H9 (cell line): ENCODE data around the gene GRIN2D. TPM values are rescaled to one million over a fixed set of nuclear protein-coding genes. Genes with fewer than 3 reads are reported as not detected.
A peak's percentile ranks its signal among the peaks of the same experiment; 100 is the strongest.

Source experiments
- DNase-seq: peaks from one replicate; pipeline ENCODE4 v3.0.0-alpha.2; 2017
- H2AFZ ChIP-seq: one replicate; pipeline ENCODE4 v1.6.1; 2013; ENCODE audit warnings: mild to moderate bottlenecking, low read length, control low read depth, moderate library complexity
- H2AK5ac ChIP-seq: 2 replicates; pipeline ENCODE4 v1.6.1; 2013; ENCODE audit warnings: low read length, control low read depth, mixed read lengths; ENCODE audit not compliant: insufficient read length
- H2BK120ac ChIP-seq: one replicate; pipeline ENCODE4 v1.6.1; 2013; ENCODE audit warnings: low read depth, mild to moderate bottlenecking, low read length, control low read depth, inconsistent platforms; ENCODE audit not compliant: poor library complexity, severe bottlenecking
- H2BK12ac ChIP-seq: 2 replicates; pipeline ENCODE4 v1.6.1; 2013; ENCODE audit warnings: low read length, control low read depth, mixed read lengths, low read depth; ENCODE audit not compliant: insufficient read length
- H2BK15ac ChIP-seq: 2 replicates; pipeline ENCODE4 v1.6.1; 2013; ENCODE audit warnings: low read depth, low read length, control low read depth
- H2BK20ac ChIP-seq: one replicate; pipeline ENCODE4 v1.6.1; 2013; ENCODE audit warnings: low read depth, mild to moderate bottlenecking, low read length, control low read depth, inconsistent platforms; ENCODE audit not compliant: poor library complexity, severe bottlenecking
- H2BK5ac ChIP-seq: 2 replicates; pipeline ENCODE4 v1.6.1; 2013; ENCODE audit warnings: low read length, control low read depth, mixed read lengths; ENCODE audit not compliant: insufficient read length
- H3K14ac ChIP-seq: 2 replicates; pipeline ENCODE4 v1.6.1; 2013; ENCODE audit warnings: low read length, control low read depth; ENCODE audit not compliant: insufficient read depth
- H3K18ac ChIP-seq: 2 replicates; pipeline ENCODE4 v1.6.1; 2013; ENCODE audit warnings: low read depth, mild to moderate bottlenecking, mixed read lengths, low read length, control low read depth; ENCODE audit not compliant: insufficient read length
- H3K23ac ChIP-seq: 2 replicates; pipeline ENCODE4 v1.6.1; 2013; ENCODE audit warnings: low read length, control low read depth, mixed read lengths, low read depth; ENCODE audit not compliant: insufficient read length
- H3K23me2 ChIP-seq: 2 replicates; pipeline ENCODE4 v1.6.1; 2013; ENCODE audit warnings: low read depth, mild to moderate bottlenecking, mixed read lengths, low read length, control low read depth; ENCODE audit not compliant: insufficient read length, poor library complexity, severe bottlenecking
- H3K27ac ChIP-seq: 2 replicates; pipeline ENCODE4 v1.5.1; 2013; ENCODE audit warnings: low read length, control low read depth, mixed read lengths, low read depth; ENCODE audit not compliant: insufficient read length
- H3K27me3 ChIP-seq: 2 replicates; pipeline ENCODE4 v1.6.1; 2013; ENCODE audit warnings: low read length, control low read depth, inconsistent platforms; ENCODE audit not compliant: insufficient read depth
- H3K4ac ChIP-seq: 2 replicates; pipeline ENCODE4 v1.6.1; 2013; ENCODE audit warnings: low read depth, mild to moderate bottlenecking, control low read depth, inconsistent platforms, low read length, moderate library complexity
- H3K4me1 ChIP-seq: 2 replicates; pipeline ENCODE4 v1.6.1; 2013; ENCODE audit warnings: low read length, control low read depth, inconsistent platforms; ENCODE audit not compliant: insufficient read depth
- H3K4me2 ChIP-seq: 2 replicates; pipeline ENCODE4 v1.6.1; 2013; ENCODE audit warnings: low read length, control low read depth, mixed read lengths; ENCODE audit not compliant: insufficient read length, insufficient read depth
- H3K56ac ChIP-seq: 2 replicates; pipeline ENCODE4 v1.6.1; 2013; ENCODE audit warnings: low read depth, mild to moderate bottlenecking, mixed read lengths, low read length, control low read depth; ENCODE audit not compliant: insufficient read length
- H3K79me1 ChIP-seq: 2 replicates; pipeline ENCODE4 v1.6.1; 2013; ENCODE audit warnings: low read depth, mild to moderate bottlenecking, moderate library complexity, low read length, control low read depth, inconsistent platforms; ENCODE audit not compliant: insufficient read depth, poor library complexity, severe bottlenecking
- H3K79me2 ChIP-seq: 2 replicates; pipeline ENCODE4 v1.6.1; 2013; ENCODE audit warnings: low read length, control low read depth, inconsistent platforms; ENCODE audit not compliant: insufficient read depth
- H3K9ac ChIP-seq: 2 replicates; pipeline ENCODE4 v1.6.1; 2013; ENCODE audit warnings: low read length, control low read depth, mixed read lengths; ENCODE audit not compliant: insufficient read length; ENCODE audit errors: extremely low read depth
- H3K9me3 ChIP-seq: one replicate; pipeline ENCODE4 v1.6.1; 2013; ENCODE audit warnings: low read depth, low read length, inconsistent platforms; ENCODE audit not compliant: control insufficient read depth
- H3T11ph ChIP-seq: one replicate; pipeline ENCODE4 v1.6.1; 2013; ENCODE audit warnings: mild to moderate bottlenecking, low read length, control low read depth, inconsistent platforms
- H4K20me1 ChIP-seq: one replicate; pipeline ENCODE4 v1.6.1; 2013; ENCODE audit not compliant: control insufficient read depth, insufficient read length, insufficient read depth
- H4K5ac ChIP-seq: 2 replicates; pipeline ENCODE4 v1.6.1; 2013; ENCODE audit warnings: low read depth, mild to moderate bottlenecking, mixed read lengths, low read length, control low read depth; ENCODE audit not compliant: insufficient read length
- H4K8ac ChIP-seq: replicated peaks from 2 replicates; pipeline ENCODE4 v1.6.1; 2013; ENCODE audit warnings: low read length, control low read depth, mixed read lengths, low read depth; ENCODE audit not compliant: insufficient read length
- H4K91ac ChIP-seq: 2 replicates; pipeline ENCODE4 v1.6.1; 2013; ENCODE audit warnings: low read depth, mild to moderate bottlenecking, moderate library complexity, mixed read lengths, low read length, control low read depth; ENCODE audit not compliant: insufficient read length
- H3K27ac Mint-ChIP-seq, 3 experiments: 2 replicates in 2 of 3; 3 replicates in 1 of 3; pipeline ENCODE4 v1.8.0; 2020 to 2021; ENCODE audit warnings: mixed read lengths in 3 of 3, mild to moderate bottlenecking in 1 of 3, moderate library complexity in 1 of 3
- H3K27me3 Mint-ChIP-seq: 2 replicates; pipeline ENCODE4 v1.8.0; 2021; ENCODE audit warnings: low read depth, mild to moderate bottlenecking, moderate library complexity, mixed read lengths
- H3K36me3 Mint-ChIP-seq, 3 experiments: 2 replicates in 2 of 3; 3 replicates in 1 of 3; pipeline ENCODE4 v1.8.0; 2020 to 2021; ENCODE audit warnings: low read depth in 3 of 3, mixed read lengths in 3 of 3; ENCODE audit not compliant: insufficient read depth in 1 of 3
- H3K4me1 Mint-ChIP-seq, 2 experiments: 2 replicates each; pipeline ENCODE4 v1.8.0; 2020; ENCODE audit warnings: mixed read lengths in 2 of 2
- H3K4me3 Mint-ChIP-seq, 2 experiments: 2 replicates in 1 of 2; 3 replicates in 1 of 2; pipeline ENCODE4 v1.8.0; 2020 to 2021; ENCODE audit warnings: mild to moderate bottlenecking in 2 of 2, mixed read lengths in 2 of 2, moderate library complexity in 1 of 2
- H3K9me3 Mint-ChIP-seq, 2 experiments: 2 replicates in 1 of 2; 3 replicates in 1 of 2; pipeline ENCODE4 v1.8.0; 2020; ENCODE audit warnings: mild to moderate bottlenecking in 2 of 2, mixed read lengths in 2 of 2, moderate library complexity in 1 of 2
- WGBS: extraction: QIAGEN DNeasy Blood & Tissue Kit; methylation state at CpG from one replicate; pipeline ENCODE4 v1.1.7; 2013; ENCODE audit warnings: missing lambda C conversion rate, low lambda C conversion rate, mixed read lengths; ENCODE audit not compliant: insufficient read length; ENCODE audit errors: extremely low coverage; 5-methylcytosine and 5-hydroxymethylcytosine counted together
- total RNA-seq: library from RNA; stranded (reverse); gene quantifications from 2 replicates; pipeline ENCODE4 v1.2.1, GENCODE V29; 2021
- TF ChIP-seq, protein P1 (sequence below): fragments of 200-600 bp; sonication (generic); conservative IDR thresholded peaks from 3 replicates; pipeline ENCODE4 v1.8.0; 2021; ENCODE audit warnings: antibody characterized with exemption, mild to moderate bottlenecking

Gene GRIN2D
- total RNA-seq, 1 experiment from 2014 or later, result 5.9 TPM

- Histone ChIP-seq H3K56ac (no peak overlapping the region), H3T11ph (no peak overlapping the region), H3K4me1 (peaks cover 2% of the 10 kb centered on the region; the same call in 1 of the 2 replicates), H2BK15ac (no peak overlapping the region), H2AK5ac (no peak overlapping the region), H3K23ac (no peak overlapping the region), H3K18ac (no peak overlapping the region), H4K5ac (no peak overlapping the region), H3K14ac (no peak overlapping the region), H2BK5ac (no peak overlapping the region), H3K79me2 (0 out of 2 replicates have a peak, but pooled peaks cover 2% of the 10 kb centered on the region), H3K4ac (no peak overlapping the region), H4K91ac (no peak overlapping the region), H3K4me2 (no peak overlapping the region), H4K8ac (no peak overlapping the region), H3K23me2 (peaks cover 8% of the 10 kb centered on the region), H2BK12ac (no peak overlapping the region), H3K9ac (no peak overlapping the region), H2BK20ac (no peak overlapping the region), H3K27ac (no peak overlapping the region), H2BK120ac (no peak overlapping the region), H4K20me1 (no peaks in the 10 kb centered on the region), H3K9me3 (no peaks in the 10 kb centered on the region), H3K79me1 (peaks cover 3% of the 10 kb centered on the region), H2AFZ (no peak overlapping the region), H3K27me3 (no peaks in the 10 kb centered on the region)
- Mint-ChIP-seq H3K36me3 (peaks cover 7 to 20% (median 8%) of the 10 kb centered on the region in 3 experiments), H3K4me3 (no peak overlapping the region), H3K4me1 (peaks cover 15 to 20% of the 10 kb centered on the region in 2 experiments), H3K9me3 (no peaks in the 10 kb centered on the region; a peak in 1 of 5 replicates), H3K27ac (0 out of 7 replicates have a peak overlapping the region, but pooled peaks of 1 of the 3 experiments have one; percentile 64), H3K27me3 (no peaks in the 10 kb centered on the region)
- no CpG with 5 or more reads among the region's 94 CpGs for WGBS
- TF ChIP-seq, protein P1, sequence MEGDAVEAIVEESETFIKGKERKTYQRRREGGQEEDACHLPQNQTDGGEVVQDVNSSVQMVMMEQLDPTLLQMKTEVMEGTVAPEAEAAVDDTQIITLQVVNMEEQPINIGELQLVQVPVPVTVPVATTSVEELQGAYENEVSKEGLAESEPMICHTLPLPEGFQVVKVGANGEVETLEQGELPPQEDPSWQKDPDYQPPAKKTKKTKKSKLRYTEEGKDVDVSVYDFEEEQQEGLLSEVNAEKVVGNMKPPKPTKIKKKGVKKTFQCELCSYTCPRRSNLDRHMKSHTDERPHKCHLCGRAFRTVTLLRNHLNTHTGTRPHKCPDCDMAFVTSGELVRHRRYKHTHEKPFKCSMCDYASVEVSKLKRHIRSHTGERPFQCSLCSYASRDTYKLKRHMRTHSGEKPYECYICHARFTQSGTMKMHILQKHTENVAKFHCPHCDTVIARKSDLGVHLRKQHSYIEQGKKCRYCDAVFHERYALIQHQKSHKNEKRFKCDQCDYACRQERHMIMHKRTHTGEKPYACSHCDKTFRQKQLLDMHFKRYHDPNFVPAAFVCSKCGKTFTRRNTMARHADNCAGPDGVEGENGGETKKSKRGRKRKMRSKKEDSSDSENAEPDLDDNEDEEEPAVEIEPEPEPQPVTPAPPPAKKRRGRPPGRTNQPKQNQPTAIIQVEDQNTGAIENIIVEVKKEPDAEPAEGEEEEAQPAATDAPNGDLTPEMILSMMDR, result no peak
- DNase-seq, result peak; percentile 46
Observed at GRCh38 chr19:48442116-48443035, 48.9 kb downstream of the GRIN2D start.
